ENCODE results near the gene S100A14. TPM values are rescaled to one million over a fixed set of nuclear protein-coding genes. Genes with fewer than 3 reads are reported as not detected.

The S100A14 gene
- 100 to 1,000 TPM; 543 to 565 TPM for total RNA-seq

GRCh38 chr1:153616144-153616916 is at the start of gene S100A14:
TSS of gene S100A14 (minus strand) at chr1:153616325. CDS start at chr1:153615858, 467 bp downstream.
- H3K4me3 ChIP-seq, result peak within 1 kb of the TSS; percentile 29
- H3K4me1 ChIP-seq, result peaks cover 6% of the 10 kb centered on the region
- intact Hi-C loops (cut with DNase I), result loop anchor here (5.0 kb wide), 1 partner anchor 104 kb away; no protein-coding TSS in a partner anchor
- TF ChIP-seq, protein P1, sequence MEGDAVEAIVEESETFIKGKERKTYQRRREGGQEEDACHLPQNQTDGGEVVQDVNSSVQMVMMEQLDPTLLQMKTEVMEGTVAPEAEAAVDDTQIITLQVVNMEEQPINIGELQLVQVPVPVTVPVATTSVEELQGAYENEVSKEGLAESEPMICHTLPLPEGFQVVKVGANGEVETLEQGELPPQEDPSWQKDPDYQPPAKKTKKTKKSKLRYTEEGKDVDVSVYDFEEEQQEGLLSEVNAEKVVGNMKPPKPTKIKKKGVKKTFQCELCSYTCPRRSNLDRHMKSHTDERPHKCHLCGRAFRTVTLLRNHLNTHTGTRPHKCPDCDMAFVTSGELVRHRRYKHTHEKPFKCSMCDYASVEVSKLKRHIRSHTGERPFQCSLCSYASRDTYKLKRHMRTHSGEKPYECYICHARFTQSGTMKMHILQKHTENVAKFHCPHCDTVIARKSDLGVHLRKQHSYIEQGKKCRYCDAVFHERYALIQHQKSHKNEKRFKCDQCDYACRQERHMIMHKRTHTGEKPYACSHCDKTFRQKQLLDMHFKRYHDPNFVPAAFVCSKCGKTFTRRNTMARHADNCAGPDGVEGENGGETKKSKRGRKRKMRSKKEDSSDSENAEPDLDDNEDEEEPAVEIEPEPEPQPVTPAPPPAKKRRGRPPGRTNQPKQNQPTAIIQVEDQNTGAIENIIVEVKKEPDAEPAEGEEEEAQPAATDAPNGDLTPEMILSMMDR (IDR thresholded peaks at IDR 0.05), result no peak
- H3K27ac ChIP-seq, result peak within 1 kb of the TSS; percentile 67
- peak within 1 kb of the TSS; percentile 64 for H3K9ac ChIP-seq (ENCODE audit: low read depth in 2 of 2, low read length in 2 of 2)
- H3K9me3 ChIP-seq, result no peaks in the 10 kb centered on the region
- H3K36me3 ChIP-seq, result no peaks in the 10 kb centered on the region
- DNase-seq, result peak; percentile 94
- no peaks in the 10 kb centered on the region for H3K27me3 ChIP-seq

DNA sequence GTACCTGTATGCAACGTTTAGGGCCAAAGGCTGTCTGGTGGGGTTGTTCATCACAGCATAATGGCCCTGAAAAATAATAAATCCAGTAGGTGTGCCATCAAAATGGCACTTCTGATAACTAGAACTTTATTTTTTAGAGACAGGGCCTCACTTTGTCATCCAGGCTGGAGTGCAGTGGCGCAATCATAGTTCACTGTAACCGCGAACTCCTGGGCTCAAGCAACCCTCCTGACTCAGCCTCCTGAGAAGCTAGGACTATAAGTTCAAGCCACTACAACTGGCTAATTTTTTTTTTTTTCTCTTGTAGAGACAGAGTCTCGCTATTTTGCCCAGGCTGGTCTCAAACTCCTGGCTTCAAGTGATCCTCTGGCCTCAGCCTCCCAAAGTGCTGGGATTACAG is 47.1 kb upstream of the S100A14 start:
- intact Hi-C loops (cut with DNase I), result loop anchor here (10.0 kb wide), 1 partner anchor 88 kb away; no protein-coding TSS in a partner anchor
- no peak for DNase-seq
- peaks cover 5% of the 10 kb centered on the region for H3K4me1 ChIP-seq
- H3K27ac ChIP-seq, result no peak overlapping the region
- no peak overlapping the region for H3K4me3 ChIP-seq
- TF ChIP-seq, protein P1 (IDR thresholded peaks at IDR 0.05), result no peak
- H3K9me3 ChIP-seq, result no peaks in the 10 kb centered on the region
- no peaks in the 10 kb centered on the region for H3K27me3 ChIP-seq
- peaks cover 38% of the 10 kb centered on the region for H3K36me3 ChIP-seq
- H3K9ac ChIP-seq (ENCODE audit: low read depth in 2 of 2, low read length in 2 of 2), result no peak overlapping the region

DNA sequence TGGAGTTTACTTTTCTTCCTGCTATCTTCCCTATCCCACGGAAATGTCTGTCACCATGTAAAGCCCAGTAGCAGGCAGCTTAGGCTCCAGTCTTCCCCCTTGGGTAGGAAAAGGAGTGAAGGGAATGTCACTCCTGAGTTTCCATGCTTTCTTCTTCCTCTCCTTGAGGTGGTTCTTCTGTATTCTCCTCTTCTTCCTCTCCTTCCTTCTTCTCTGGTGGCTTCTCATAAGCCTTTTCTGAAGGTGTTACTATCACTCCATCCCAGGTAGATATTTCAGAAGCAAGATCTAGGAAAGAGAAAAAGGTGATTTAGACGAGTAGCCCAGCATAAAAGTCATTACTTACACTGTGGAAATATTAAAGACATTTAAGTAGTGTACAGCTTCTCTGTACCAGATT is 46.1 kb upstream of the S100A14 start:
- no peak overlapping the region for H3K27ac ChIP-seq
- DNase-seq, result no peak
- H3K9me3 ChIP-seq, result no peaks in the 10 kb centered on the region
- no peak overlapping the region for H3K9ac ChIP-seq (ENCODE audit: low read depth in 2 of 2, low read length in 2 of 2)
- peaks cover 37% of the 10 kb centered on the region for H3K36me3 ChIP-seq
- peaks cover 5% of the 10 kb centered on the region for H3K4me1 ChIP-seq
- no peak overlapping the region for H3K4me3 ChIP-seq
- H3K27me3 ChIP-seq, result no peaks in the 10 kb centered on the region
- TF ChIP-seq, protein P1 (IDR thresholded peaks at IDR 0.05), result no peak
- intact Hi-C loops (cut with DNase I), result loop anchor here (10.0 kb wide), 1 partner anchor 87 kb away; no protein-coding TSS in a partner anchor

GRCh38 chr1:153661111-153661708 is 45.1 kb upstream of the S100A14 start:
- Histone ChIP-seq H3K4me1 (peaks cover 5% of the 10 kb centered on the region), H3K4me3 (no peak overlapping the region), H3K9ac (ENCODE audit: low read depth in 2 of 2, low read length in 2 of 2) (no peak overlapping the region), H3K9me3 (no peaks in the 10 kb centered on the region), H3K27ac (no peak overlapping the region), H3K36me3 (peaks cover 26% of the 10 kb centered on the region), H3K27me3 (no peaks in the 10 kb centered on the region)
- intact Hi-C loops (cut with DNase I), result loop anchor here (10.0 kb wide), 1 partner anchor 86 kb away; no protein-coding TSS in a partner anchor
- TF ChIP-seq, protein P1 (IDR thresholded peaks at IDR 0.05), result no peak
- no peak for DNase-seq

DNA sequence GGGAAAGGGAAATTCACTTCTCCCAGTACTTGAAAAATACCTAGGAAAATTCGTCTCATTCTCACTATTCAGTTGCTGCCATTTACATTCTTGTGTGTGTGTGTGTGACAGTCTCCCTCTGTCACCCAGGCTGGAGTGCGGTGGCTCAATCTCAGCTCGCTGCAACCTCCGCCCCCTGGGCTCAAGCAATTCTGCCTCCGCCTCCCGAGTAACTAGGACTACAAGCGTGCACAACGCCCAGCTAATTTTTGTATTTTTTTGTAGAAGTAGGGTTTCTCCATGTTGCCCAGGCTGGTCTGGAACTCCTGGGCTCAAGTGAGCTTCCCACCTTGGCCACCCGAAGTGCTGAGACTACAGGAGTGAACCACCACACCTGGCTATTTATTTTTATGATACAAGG is 43.5 kb upstream of the S100A14 start:
- H3K9me3 ChIP-seq, result no peaks in the 10 kb centered on the region
- TF ChIP-seq, protein P1 (IDR thresholded peaks at IDR 0.05), result no peak
- peak overlapping the region in 1 of 2 donors; percentile 87 for H3K9ac ChIP-seq (ENCODE audit: low read depth in 2 of 2, low read length in 2 of 2)
- peaks cover 5% of the 10 kb centered on the region for H3K4me1 ChIP-seq
- intact Hi-C loops (cut with DNase I), result loop anchor here (10.0 kb wide), 1 partner anchor 85 kb away; no protein-coding TSS in a partner anchor
- no peak overlapping the region for H3K27ac ChIP-seq
- H3K36me3 ChIP-seq, result peaks cover 14% of the 10 kb centered on the region
- H3K27me3 ChIP-seq, result no peaks in the 10 kb centered on the region
- no peak for DNase-seq
- H3K4me3 ChIP-seq, result peak overlapping the region; percentile 67

Data from colonic mucosa (tissue), 4 donors.